Measurements from ENCODE around the gene ZNF605.

Gene ZNF605

DNA sequence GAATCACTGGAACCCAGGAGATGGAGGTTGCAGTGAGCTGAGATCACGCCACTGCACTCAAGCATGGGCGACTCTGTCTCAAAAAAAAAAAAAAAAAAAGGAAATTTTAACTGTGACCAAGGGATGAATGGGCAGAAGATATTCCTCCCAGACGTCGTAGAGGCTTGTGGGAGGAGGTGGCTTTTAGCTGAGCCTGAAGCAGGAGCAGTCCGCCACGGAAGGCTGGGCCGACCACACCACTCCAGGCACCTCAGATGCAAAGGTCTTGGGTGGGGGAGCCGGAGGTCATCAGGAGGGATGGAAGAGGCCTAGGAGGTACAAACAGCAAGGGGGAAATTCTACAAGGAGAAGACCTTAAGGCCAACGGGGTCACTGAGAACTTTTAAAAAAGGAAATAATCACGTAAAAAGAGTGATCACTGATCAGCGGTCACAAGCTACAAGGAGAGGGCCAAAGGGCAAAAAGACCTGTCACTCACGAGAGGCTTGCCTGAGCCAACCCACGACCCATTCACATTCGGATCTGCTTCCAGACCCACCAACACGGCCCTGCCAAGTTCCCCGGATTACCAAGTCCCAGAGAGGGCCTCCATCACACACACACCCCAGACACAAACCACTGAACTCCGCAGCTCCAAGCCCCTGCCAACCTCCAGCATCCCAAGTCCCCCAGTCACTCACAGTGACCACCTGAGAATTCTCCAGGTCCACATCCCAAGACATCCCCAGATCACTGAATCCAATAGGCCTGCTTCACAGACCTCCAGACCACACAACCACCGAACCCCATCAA, 3.5 kb downstream of the ZNF605 start:
- DNase-seq (ENCODE audit: extremely low read depth, low read depth), result no peak
- TF ChIP-seq, protein P1, sequence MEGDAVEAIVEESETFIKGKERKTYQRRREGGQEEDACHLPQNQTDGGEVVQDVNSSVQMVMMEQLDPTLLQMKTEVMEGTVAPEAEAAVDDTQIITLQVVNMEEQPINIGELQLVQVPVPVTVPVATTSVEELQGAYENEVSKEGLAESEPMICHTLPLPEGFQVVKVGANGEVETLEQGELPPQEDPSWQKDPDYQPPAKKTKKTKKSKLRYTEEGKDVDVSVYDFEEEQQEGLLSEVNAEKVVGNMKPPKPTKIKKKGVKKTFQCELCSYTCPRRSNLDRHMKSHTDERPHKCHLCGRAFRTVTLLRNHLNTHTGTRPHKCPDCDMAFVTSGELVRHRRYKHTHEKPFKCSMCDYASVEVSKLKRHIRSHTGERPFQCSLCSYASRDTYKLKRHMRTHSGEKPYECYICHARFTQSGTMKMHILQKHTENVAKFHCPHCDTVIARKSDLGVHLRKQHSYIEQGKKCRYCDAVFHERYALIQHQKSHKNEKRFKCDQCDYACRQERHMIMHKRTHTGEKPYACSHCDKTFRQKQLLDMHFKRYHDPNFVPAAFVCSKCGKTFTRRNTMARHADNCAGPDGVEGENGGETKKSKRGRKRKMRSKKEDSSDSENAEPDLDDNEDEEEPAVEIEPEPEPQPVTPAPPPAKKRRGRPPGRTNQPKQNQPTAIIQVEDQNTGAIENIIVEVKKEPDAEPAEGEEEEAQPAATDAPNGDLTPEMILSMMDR (IDR thresholded peaks at IDR 0.05; ENCODE audit: low read depth, low read length), result no peak

DNA sequence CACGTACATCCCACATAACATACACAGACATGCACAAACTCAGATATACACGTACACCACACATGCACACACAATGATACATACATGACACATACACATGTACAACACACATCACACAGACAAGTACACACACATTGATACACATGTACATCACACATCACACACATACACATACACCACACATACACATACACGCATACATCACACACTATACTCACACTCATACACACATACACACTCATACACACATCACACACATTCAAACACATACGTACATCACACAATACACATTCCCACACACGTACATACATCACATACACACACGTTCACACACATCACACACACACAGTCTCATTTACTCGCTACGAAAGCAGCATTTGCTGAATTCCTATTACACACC, 4.5 kb downstream of the ZNF605 start:
- TF ChIP-seq, protein P1 (IDR thresholded peaks at IDR 0.05; ENCODE audit: low read depth, low read length), result no peak
- DNase-seq (ENCODE audit: extremely low read depth, low read depth), result no peak

DNA sequence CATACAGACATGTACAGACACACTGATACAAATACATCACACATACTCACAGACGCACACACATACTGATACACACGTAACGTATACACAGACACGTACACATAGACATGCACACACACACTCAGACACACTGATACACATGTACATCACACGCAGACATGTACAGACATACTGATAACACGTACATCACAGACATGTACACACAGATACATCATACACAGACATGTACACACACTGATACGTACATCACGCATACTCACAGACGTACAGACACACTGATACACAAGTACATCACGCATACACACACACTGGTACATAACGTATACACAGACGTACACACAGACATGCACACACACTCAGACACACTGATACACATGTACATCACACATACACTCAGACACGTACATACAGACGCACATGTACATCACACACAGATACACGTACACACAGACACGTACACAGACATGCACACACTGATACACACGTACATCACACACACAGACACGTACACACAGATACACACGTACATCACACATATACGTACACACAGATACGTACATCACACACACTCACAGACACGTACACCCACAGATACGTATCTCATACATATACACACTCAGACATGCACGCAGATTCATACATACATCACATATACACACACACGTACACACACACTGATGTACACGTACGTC, 5.1 kb downstream of the ZNF605 start:
- TF ChIP-seq, protein P1 (IDR thresholded peaks at IDR 0.05; ENCODE audit: low read depth, low read length), result no peak
- DNase-seq (ENCODE audit: extremely low read depth, low read depth), result no peak

DNA sequence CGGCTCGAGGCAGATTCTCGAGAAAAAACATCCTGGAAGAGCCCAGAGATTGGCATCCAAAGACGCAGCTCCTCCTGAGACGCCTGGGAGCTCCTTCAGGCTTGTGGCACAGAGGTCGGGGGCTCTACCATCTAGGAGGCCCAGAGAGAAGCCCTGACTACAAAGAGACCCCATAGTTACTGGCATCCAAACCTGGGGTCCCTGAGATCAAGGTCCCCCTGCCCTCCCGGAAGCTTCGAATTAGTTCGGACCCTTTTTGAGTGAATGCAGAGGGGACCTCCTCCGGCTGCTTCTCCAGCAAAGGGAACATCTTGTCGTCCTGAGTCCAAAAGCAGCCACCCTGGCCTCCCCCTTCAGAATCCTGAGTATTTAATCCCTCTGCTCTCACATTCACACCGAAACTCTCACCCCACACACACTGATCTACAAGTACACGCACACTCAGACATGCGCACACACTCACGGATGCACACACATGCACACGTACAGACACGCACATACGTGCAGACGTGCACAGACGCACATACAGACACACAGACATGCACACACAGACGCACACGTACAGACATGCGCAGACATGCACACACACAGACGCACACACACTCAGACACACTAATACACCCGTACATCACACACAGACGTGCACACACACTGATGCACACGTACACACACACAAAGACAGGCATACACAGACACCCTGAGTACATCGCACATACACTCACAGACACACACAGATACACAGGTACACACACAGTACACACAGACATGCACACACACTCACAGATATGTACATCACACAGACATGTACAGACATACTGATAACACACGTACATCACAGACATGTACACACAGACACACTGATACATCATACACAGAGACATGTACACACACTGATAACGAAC, 5.9 kb downstream of the ZNF605 start:
- no peak for DNase-seq (ENCODE audit: extremely low read depth, low read depth)
- TF ChIP-seq, protein P1 (IDR thresholded peaks at IDR 0.05; ENCODE audit: low read depth, low read length), result no peak

DNA sequence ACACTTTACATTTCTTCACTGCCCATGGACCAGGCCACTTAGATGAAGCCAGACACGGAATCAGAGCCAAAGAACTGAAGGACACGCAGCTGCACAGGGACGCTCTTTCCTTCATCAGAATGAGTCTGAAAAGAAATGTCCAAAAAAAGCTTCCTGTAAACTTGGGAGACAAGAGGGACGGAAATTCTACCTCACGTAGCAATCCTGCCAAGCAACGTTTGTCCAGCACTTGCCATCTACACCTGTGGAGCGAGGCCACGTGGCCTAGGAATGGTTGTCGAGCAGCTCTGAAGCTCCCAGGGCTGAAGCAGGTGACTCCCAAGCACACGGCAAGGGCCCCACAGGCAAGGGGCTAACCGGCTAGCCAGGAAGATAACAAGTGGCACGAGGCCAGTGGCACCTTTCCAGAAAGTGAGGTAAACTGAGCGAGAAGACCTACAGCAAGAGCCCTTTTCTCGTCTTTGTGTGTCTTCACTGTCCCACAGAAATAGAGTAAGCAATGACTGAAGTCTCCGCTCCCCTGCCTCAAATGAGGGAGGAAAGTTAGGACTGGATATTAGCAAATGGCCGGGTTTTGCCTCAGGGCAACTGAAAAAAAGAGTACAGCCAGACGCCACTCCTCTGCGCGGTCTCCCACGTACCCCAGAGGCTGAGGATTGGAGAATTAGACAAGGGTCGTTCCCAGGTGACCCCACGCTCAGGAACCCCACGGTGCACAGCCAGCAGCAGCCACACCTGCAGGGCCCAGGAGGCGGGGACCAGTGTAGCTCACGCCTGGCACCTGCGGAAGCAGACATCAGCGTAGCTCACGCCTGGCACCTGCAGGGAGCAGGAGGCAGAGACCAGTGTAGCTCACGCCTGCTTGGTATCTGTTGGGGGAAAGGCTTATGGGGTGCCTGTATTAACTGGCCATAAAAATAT, 7.7 kb downstream of the ZNF605 start:
- no peak for DNase-seq (ENCODE audit: extremely low read depth, low read depth)
- TF ChIP-seq, protein P1 (IDR thresholded peaks at IDR 0.05; ENCODE audit: low read depth, low read length), result no peak

DNA sequence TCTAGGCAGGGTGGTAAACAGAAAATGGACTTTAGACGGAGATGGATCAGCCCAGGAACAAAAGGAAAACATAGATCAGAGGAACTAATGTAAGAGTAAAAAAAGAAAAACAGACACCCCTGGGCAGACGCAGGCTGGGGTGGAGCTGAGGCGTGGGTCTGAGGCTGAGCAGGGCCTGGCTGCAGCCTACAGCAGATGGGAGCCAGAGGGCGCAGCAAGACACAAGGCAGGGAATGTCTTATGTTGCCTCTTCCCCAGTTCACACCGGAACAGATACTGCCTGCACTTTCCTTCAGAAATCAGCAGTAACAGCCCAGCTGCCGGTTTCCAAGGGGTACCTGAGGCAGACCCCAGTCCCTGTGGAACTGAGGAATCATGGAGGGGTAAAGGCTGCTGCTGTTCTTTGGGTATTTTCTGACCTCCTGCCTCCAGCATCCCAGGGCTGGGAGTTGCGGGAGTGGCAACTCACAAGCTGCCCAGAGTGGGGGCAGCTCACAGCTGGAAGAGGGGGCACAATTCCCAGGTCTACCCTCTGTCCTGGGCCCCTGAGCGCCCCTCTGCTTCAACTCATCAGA, 9.8 kb downstream of the ZNF605 start:
- TF ChIP-seq, protein P1 (IDR thresholded peaks at IDR 0.05; ENCODE audit: low read depth, low read length), result no peak
- no peak for DNase-seq (ENCODE audit: extremely low read depth, low read depth)

Data from AG09319 (cell line).